GM23338 (cell line): Measurements from ENCODE around the gene ESPN. TPM values are rescaled to one million over a fixed set of nuclear protein-coding genes. Genes with fewer than 3 reads are reported as not detected.

Experiments
- ATAC-seq: fragments of 200-7000 bp; cut with Tn5 transposase; 3 replicates; pipeline ENCODE4 v1.9.1; 2020
- DNase-seq: peaks from one replicate; pipeline ENCODE4 v3.0.0-alpha.2; 2015; ENCODE audit warnings: low spot score
- H2AFZ ChIP-seq: fragments of 200-600 bp; sonication (generic); 2 replicates; pipeline ENCODE4 v1.8.0; 2016; ENCODE audit warnings: antibody characterized with exemption, mild to moderate bottlenecking, moderate library complexity
- H3F3A ChIP-seq: fragments of 200-600 bp; sonication (generic); replicated peaks from 2 replicates; pipeline ENCODE4 v1.8.0; 2017; ENCODE audit warnings: antibody characterized with exemption, mixed run types, low read depth
- H3K27ac ChIP-seq: fragments of 200-600 bp; sonication (generic); 2 replicates; pipeline ENCODE4 v1.6.1; 2016; ENCODE audit warnings: low read depth
- H3K27me3 ChIP-seq: fragments of 200-600 bp; sonication (generic); 2 replicates; pipeline ENCODE4 v1.8.0; 2016; ENCODE audit warnings: mild to moderate bottlenecking, mixed run types, moderate library complexity; ENCODE audit not compliant: insufficient read depth
- H3K36me3 ChIP-seq: fragments of 200-600 bp; sonication (generic); 2 replicates; pipeline ENCODE4 v1.8.0; 2016; ENCODE audit warnings: mild to moderate bottlenecking; ENCODE audit not compliant: insufficient read depth
- H3K4me1 ChIP-seq: fragments of 200-600 bp; sonication (generic); 2 replicates; pipeline ENCODE4 v1.8.0; 2016; ENCODE audit warnings: mild to moderate bottlenecking, moderate library complexity; ENCODE audit not compliant: insufficient read depth
- H3K4me2 ChIP-seq: fragments of 200-600 bp; sonication (generic); 2 replicates; pipeline ENCODE4 v1.7.1; 2017; ENCODE audit warnings: mixed run types
- H3K4me3 ChIP-seq: fragments of 200-600 bp; sonication (generic); 2 replicates; pipeline ENCODE4 v1.6.1; 2016; ENCODE audit warnings: mixed run types
- H3K79me2 ChIP-seq: fragments of 200-600 bp; sonication (generic); replicated peaks from 2 replicates; pipeline ENCODE4 v1.8.0; 2017; ENCODE audit warnings: mild to moderate bottlenecking; ENCODE audit not compliant: insufficient read depth
- H3K9me2 ChIP-seq: fragments of 200-600 bp; sonication (generic); 2 replicates; pipeline ENCODE4 v1.8.0; 2017; ENCODE audit not compliant: insufficient read depth
- H4K20me1 ChIP-seq: fragments of 200-600 bp; sonication (generic); replicated peaks from 2 replicates; pipeline ENCODE4 v1.8.0; 2017; ENCODE audit warnings: mild to moderate bottlenecking; ENCODE audit not compliant: insufficient read depth
- H3K27ac Mint-ChIP-seq: 2 replicates; pipeline ENCODE4 v1.8.0; 2020; ENCODE audit warnings: inconsistent platforms, mild to moderate bottlenecking, moderate library complexity, mixed read lengths
- H3K27me3 Mint-ChIP-seq: 3 replicates; pipeline ENCODE4 v1.8.0; 2022; ENCODE audit warnings: low read depth, mild to moderate bottlenecking, moderate library complexity, mixed read lengths, inconsistent platforms; ENCODE audit not compliant: insufficient read depth, poor library complexity
- H3K36me3 Mint-ChIP-seq: 3 replicates; pipeline ENCODE4 v1.8.0; 2021; ENCODE audit warnings: low read depth, mild to moderate bottlenecking, inconsistent platforms, moderate library complexity, mixed read lengths
- H3K4me1 Mint-ChIP-seq: 3 replicates; pipeline ENCODE4 v1.8.0; 2020; ENCODE audit warnings: mild to moderate bottlenecking, inconsistent platforms, mixed read lengths
- H3K4me3 Mint-ChIP-seq: 3 replicates; pipeline ENCODE4 v1.8.0; 2021; ENCODE audit warnings: moderate library complexity, mild to moderate bottlenecking, inconsistent platforms, mixed read lengths
- H3K9me3 Mint-ChIP-seq: 3 replicates; pipeline ENCODE4 v1.8.0; 2020; ENCODE audit warnings: moderate library complexity, mild to moderate bottlenecking, inconsistent platforms, mixed read lengths
- CREB1 ChIP-seq: fragments of 250-450 bp; sonication (Bioruptor Pico); IDR thresholded peaks from 2 replicates; pipeline ENCODE4 v1.5.0; 2020; ENCODE audit warnings: low read depth, mild to moderate bottlenecking, moderate library complexity
- CTCF ChIP-seq, 2 experiments: fragments of 200-600 bp in 1 of 2; sonication (generic) in 1 of 2; conservative IDR thresholded peaks; 2 replicates each; pipeline versions ENCODE4 v1.5.1 to v1.6.1; 2016 to 2017; ENCODE audit warnings: antibody characterized with exemption in 2 of 2, low read depth in 2 of 2, mild to moderate bottlenecking in 2 of 2, moderate library complexity in 1 of 2
- EZH2 ChIP-seq: fragments of 200-600 bp; sonication (generic); IDR thresholded peaks from one replicate; pipeline ENCODE4 v1.8.0; 2017; ENCODE audit warnings: antibody characterized with exemption, mild to moderate bottlenecking, low read depth; ENCODE audit not compliant: unreplicated experiment
- JUNB ChIP-seq: IDR thresholded peaks from one replicate; pipeline ENCODE4 v1.6.1; 2016; ENCODE audit warnings: antibody characterized with exemption; ENCODE audit not compliant: unreplicated experiment
- NANOG ChIP-seq: IDR thresholded peaks from 2 replicates; pipeline ENCODE4 v1.6.1; 2016; ENCODE audit warnings: antibody characterized with exemption, borderline replicate concordance
- POLR2AphosphoS5 ChIP-seq: IDR thresholded peaks from 2 replicates; pipeline ENCODE4 v1.6.1; 2016; ENCODE audit warnings: antibody characterized with exemption, low read depth
- ZNF114 ChIP-seq: fragments of 250-450 bp; sonication (Bioruptor Pico); IDR thresholded peaks from 2 replicates; pipeline ENCODE4 v1.5.0; 2020; ENCODE audit warnings: mild to moderate bottlenecking, moderate library complexity
- ZNF331 ChIP-seq: fragments of 250-450 bp; sonication (Bioruptor Pico); IDR thresholded peaks from 2 replicates; pipeline ENCODE4 v1.5.0; 2020; ENCODE audit warnings: low read depth, mild to moderate bottlenecking, moderate library complexity
- polyA plus RNA-seq: library from polyadenylated mRNA; unstranded; fragments of >200 nt; fragmentation: Nextera tagmentation; extraction: Ambion mirVana; gene quantifications from 2 replicates; pipeline ENCODE4 v1.2.1, GENCODE V29; 2016
- total RNA-seq: library from RNA; depleted of rRNA; stranded (reverse); fragments of >200 nt; shearing (Covaris generic); gene quantifications from 2 replicates; pipeline ENCODE4 v1.2.3, GENCODE V29; 2014
- TF ChIP-seq, protein P1 (sequence below): IDR thresholded peaks from 2 replicates; pipeline ENCODE4 v1.6.1; 2016; ENCODE audit warnings: antibody characterized with exemption
- TF ChIP-seq, protein P2 (sequence below): IDR thresholded peaks from one replicate; pipeline ENCODE4 v1.6.1; 2018; ENCODE audit warnings: antibody characterized with exemption; ENCODE audit not compliant: unreplicated experiment

The ESPN gene
- total and polyA plus RNA-seq, 2 experiments from 2014 or later, result 12.2 to 13.6 TPM

DNA sequence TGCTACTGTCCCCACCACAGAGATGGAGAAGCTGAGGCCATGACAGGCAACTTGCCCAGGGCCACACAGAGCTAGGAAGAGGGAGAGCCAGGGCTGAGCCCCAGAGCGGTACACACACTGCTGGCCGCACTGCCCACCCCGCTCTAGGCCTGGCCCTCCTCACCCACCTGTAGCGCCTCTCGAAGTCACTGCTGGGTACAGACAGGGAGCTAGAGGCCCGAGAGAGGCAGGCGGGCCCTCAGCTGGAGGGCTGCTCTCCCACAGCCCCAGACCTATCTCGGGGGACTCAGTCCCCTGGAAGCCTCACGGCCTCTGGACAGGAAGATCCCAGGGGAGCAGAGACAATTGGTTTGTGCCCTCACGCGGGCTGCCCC, 84.2 kb downstream of the ESPN start:
- Mint-ChIP-seq H3K36me3 (no peaks in the 10 kb centered on the region), H3K4me1 (0 out of 3 replicates have a peak, but pooled peaks cover 5% of the 10 kb centered on the region), H3K27me3 (peaks cover 8% of the 10 kb centered on the region), H3K4me3 (no peak overlapping the region), H3K9me3 (no peaks in the 10 kb centered on the region), H3K27ac (no peak overlapping the region)
- DNase-seq (no peak), ATAC-seq (no peak)
- Histone ChIP-seq H3F3A (no peaks in the 10 kb centered on the region), H3K79me2 (no peaks in the 10 kb centered on the region), H3K4me1 (no peaks in the 10 kb centered on the region), H3K27me3 (no peaks in the 10 kb centered on the region), H3K4me2 (no peak overlapping the region), H3K27ac (no peak overlapping the region), H4K20me1 (no peaks in the 10 kb centered on the region), H3K4me3 (no peak overlapping the region), H3K36me3 (no peaks in the 10 kb centered on the region), H2AFZ (no peak overlapping the region), H3K9me2 (no peaks in the 10 kb centered on the region)
- TF ChIP-seq CREB1, result no peak
- TF ChIP-seq NANOG, result no peak
- no peak for TF ChIP-seq CTCF (conservative IDR thresholded peaks at IDR 0.05; ENCODE audit: low read depth in 2 of 2)
- TF ChIP-seq, protein P1, sequence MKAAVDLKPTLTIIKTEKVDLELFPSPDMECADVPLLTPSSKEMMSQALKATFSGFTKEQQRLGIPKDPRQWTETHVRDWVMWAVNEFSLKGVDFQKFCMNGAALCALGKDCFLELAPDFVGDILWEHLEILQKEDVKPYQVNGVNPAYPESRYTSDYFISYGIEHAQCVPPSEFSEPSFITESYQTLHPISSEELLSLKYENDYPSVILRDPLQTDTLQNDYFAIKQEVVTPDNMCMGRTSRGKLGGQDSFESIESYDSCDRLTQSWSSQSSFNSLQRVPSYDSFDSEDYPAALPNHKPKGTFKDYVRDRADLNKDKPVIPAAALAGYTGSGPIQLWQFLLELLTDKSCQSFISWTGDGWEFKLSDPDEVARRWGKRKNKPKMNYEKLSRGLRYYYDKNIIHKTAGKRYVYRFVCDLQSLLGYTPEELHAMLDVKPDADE, result no peak
- TF ChIP-seq, protein P2, sequence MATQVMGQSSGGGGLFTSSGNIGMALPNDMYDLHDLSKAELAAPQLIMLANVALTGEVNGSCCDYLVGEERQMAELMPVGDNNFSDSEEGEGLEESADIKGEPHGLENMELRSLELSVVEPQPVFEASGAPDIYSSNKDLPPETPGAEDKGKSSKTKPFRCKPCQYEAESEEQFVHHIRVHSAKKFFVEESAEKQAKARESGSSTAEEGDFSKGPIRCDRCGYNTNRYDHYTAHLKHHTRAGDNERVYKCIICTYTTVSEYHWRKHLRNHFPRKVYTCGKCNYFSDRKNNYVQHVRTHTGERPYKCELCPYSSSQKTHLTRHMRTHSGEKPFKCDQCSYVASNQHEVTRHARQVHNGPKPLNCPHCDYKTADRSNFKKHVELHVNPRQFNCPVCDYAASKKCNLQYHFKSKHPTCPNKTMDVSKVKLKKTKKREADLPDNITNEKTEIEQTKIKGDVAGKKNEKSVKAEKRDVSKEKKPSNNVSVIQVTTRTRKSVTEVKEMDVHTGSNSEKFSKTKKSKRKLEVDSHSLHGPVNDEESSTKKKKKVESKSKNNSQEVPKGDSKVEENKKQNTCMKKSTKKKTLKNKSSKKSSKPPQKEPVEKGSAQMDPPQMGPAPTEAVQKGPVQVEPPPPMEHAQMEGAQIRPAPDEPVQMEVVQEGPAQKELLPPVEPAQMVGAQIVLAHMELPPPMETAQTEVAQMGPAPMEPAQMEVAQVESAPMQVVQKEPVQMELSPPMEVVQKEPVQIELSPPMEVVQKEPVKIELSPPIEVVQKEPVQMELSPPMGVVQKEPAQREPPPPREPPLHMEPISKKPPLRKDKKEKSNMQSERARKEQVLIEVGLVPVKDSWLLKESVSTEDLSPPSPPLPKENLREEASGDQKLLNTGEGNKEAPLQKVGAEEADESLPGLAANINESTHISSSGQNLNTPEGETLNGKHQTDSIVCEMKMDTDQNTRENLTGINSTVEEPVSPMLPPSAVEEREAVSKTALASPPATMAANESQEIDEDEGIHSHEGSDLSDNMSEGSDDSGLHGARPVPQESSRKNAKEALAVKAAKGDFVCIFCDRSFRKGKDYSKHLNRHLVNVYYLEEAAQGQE, result no peak
- TF ChIP-seq ZNF114 (CRISPR knock-in tag), result no peak
- TF ChIP-seq POLR2AphosphoS5, result no peak
- no peak for TF ChIP-seq ZNF331 (CRISPR knock-in tag)
- no peak for TF ChIP-seq JUNB
- TF ChIP-seq EZH2, result no peak
